ENCODE data around the gene ABCB4. TPM values are rescaled to one million over a fixed set of nuclear protein-coding genes. Genes with fewer than 3 reads are reported as not detected.

Gene ABCB4
- 1 to 10 TPM; 4.2 to 7.4 TPM for total RNA-seq

- Histone ChIP-seq H3K36me3 (no peaks in the 10 kb centered on the region), H3K4me1 (peaks cover 0 to 18% of the 10 kb centered on the region in 2 donors), H3K4me3 (peak within 1 kb of the TSS; percentile 53 to 60), H3K27me3 (no peaks in the 10 kb centered on the region), H3K27ac (peak within 1 kb of the TSS; percentile 76 to 89), H3K9me3 (no peaks in the 10 kb centered on the region)
- no peak for DNase-seq (ENCODE audit: low spot score)
- no peak for TF ChIP-seq CTCF (IDR thresholded peaks at IDR 0.05)
Measured at GRCh38 chr7:87475359-87476178, at the start of gene ABCB4. Gene ABCB4 (minus strand): TSS chr7:87475680. CDS start chr7:87475465, 215 bp downstream.

DNA sequence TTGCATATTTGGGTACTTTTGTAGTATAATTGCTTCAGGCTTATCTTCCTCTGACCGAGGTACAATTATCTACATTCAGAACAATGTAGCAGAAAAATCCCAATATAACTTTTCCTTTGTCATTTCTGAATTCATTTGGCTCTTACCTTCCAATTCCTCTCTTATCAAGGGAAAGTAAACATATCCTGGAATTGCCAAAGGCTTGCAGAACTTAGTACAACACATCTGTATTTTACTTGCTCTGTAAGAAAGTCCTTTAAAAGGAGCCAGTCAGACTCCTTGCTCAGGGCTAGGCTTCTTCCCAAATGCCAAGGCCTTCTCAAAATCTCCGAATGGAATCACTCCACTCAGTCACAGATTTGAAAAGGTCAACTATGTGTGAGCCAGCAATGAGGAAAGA, 43.3 kb upstream of the ABCB4 start:
- H3K27ac ChIP-seq: no peak overlapping the region
- DNase-seq (ENCODE audit: low spot score): no peak

GRCh38 chr7:87517891-87518290, 42.4 kb upstream of the ABCB4 start:
- no peak overlapping the region for H3K4me3 ChIP-seq
- no peaks in the 10 kb centered on the region for H3K9me3 ChIP-seq
- no peaks in the 10 kb centered on the region for H3K36me3 ChIP-seq
- no peak for DNase-seq (ENCODE audit: low spot score)
- no peak overlapping the region for H3K27ac ChIP-seq
- no peaks in the 10 kb centered on the region for H3K27me3 ChIP-seq
- no peak for TF ChIP-seq CTCF (IDR thresholded peaks at IDR 0.05)
- peaks cover 0 to 5% of the 10 kb centered on the region in 2 donors for H3K4me1 ChIP-seq

More for the DNA sequence above, 43.3 kb upstream of the ABCB4 start:
- Histone ChIP-seq H3K36me3 (no peaks in the 10 kb centered on the region), H3K9me3 (no peaks in the 10 kb centered on the region), H3K27me3 (no peaks in the 10 kb centered on the region), H3K4me1 (peaks cover 0 to 5% of the 10 kb centered on the region in 2 donors), H3K4me3 (no peak overlapping the region)
- no peak for TF ChIP-seq CTCF (IDR thresholded peaks at IDR 0.05)

- H3K4me1 ChIP-seq: peaks cover 0 to 5% of the 10 kb centered on the region in 2 donors
- H3K9me3 ChIP-seq: no peaks in the 10 kb centered on the region
- H3K4me3 ChIP-seq: no peak overlapping the region
- no peak for DNase-seq (ENCODE audit: low spot score)
- no peak overlapping the region for H3K27ac ChIP-seq
- no peaks in the 10 kb centered on the region for H3K27me3 ChIP-seq
- no peaks in the 10 kb centered on the region for H3K36me3 ChIP-seq
- no peak for TF ChIP-seq CTCF (IDR thresholded peaks at IDR 0.05)
Measured at GRCh38 chr7:87517136-87517815, 41.8 kb upstream of the ABCB4 start.

DNA sequence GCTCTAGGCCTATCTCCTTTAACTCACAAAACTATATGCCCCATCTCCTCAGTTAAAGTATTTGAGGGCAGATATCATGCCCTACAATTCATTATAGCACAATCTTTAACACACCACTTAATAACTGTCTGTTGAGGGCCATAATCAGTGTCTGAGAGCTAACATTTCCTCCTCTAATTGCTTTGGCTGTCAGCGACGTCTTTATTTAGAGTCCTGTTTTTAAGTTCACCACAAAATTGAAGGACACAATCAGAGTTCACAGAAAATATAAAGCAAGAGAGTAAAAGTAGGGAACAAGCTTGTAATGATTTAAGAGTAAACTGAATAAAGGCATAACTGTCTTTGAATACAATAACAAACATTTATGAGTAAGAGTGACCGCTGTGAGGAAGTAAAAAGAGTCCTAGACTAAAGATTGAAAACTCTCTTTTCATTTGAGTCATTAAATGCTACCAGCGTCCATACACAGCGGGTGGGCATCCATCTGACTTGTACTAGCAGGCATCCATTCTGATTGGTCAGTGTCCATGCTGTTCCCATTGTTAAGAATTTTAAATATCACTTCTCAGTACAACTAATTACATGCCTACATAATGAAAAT, 38.4 kb upstream of the ABCB4 start:
- Histone ChIP-seq H3K9me3 (no peaks in the 10 kb centered on the region), H3K4me3 (no peak overlapping the region), H3K36me3 (no peaks in the 10 kb centered on the region), H3K27me3 (no peaks in the 10 kb centered on the region), H3K27ac (no peak overlapping the region), H3K4me1 (peaks cover 0 to 5% of the 10 kb centered on the region in 2 donors)
- no peak for DNase-seq (ENCODE audit: low spot score)
- no peak for TF ChIP-seq CTCF (IDR thresholded peaks at IDR 0.05)

All from right atrium auricular region (tissue), 2 donors.